BJ (cell line): ENCODE results near the gene TOM1L2. TPM values are rescaled to one million over a fixed set of nuclear protein-coding genes. Genes with fewer than 3 reads are reported as not detected.

ENCODE experiments used
- CTCF ChIA-PET: fragments of 350-600 bp; formaldehyde crosslinking; extraction: SDS; loops from one replicate; lab custom pipeline; 2021; ENCODE audit warnings: antibody characterized with exemption, inconsistent platforms; lab: Yijun Ruan, JAX
- POLR2A ChIA-PET: fragments of 300-600 bp; sonication (Branson Sonifier 250); formaldehyde crosslinking; extraction: SDS; loops from one replicate; lab custom pipeline; 2021; ENCODE audit warnings: antibody characterized with exemption; lab: Charles Lee
- DNase-seq: peaks from one replicate; pipeline ENCODE4 v3.0.0-alpha.2; 2011; ENCODE audit warnings: low read depth
- H3K27me3 ChIP-seq: 2 replicates; pipeline ENCODE4 v1.6.0; 2011; ENCODE audit warnings: low read length; ENCODE audit not compliant: control insufficient read depth, insufficient read depth
- H3K36me3 ChIP-seq: 2 replicates; pipeline ENCODE4 v1.5.1; 2011; ENCODE audit warnings: low read length; ENCODE audit not compliant: control insufficient read depth, insufficient read depth
- H3K4me3 ChIP-seq: 2 replicates; pipeline ENCODE4 v1.5.1; 2011; ENCODE audit warnings: low read depth, mild to moderate bottlenecking, control low read depth, low read length
- CTCF ChIP-seq: IDR thresholded peaks from 2 replicates; pipeline ENCODE4 v1.5.1; 2011; ENCODE audit warnings: low read depth, mild to moderate bottlenecking, control low read depth, inconsistent platforms, low read length, moderate library complexity; ENCODE audit not compliant: insufficient read depth
- polyA plus RNA-seq: library from polyadenylated mRNA; depleted of rRNA; stranded (reverse); fragments of >200 nt; gene quantifications from 2 replicates; pipeline ENCODE4 v1.2.3, GENCODE V29; 2011

The TOM1L2 gene
- polyA plus RNA-seq, 1 experiment: 39.6 TPM

- TF ChIP-seq CTCF: no peak
- no peak for DNase-seq
- ChIA-PET POLR2A (no interaction called here), CTCF (interaction anchor here (1.2 kb wide), 1 partner anchor 91 kb away, joined by 3 read pairs; no protein-coding TSS in a partner anchor)
- Histone ChIP-seq H3K4me3 (no peak overlapping the region), H3K27me3 (no peaks in the 10 kb centered on the region), H3K36me3 (no peaks in the 10 kb centered on the region)
Measured at GRCh38 chr17:17937201-17937853, 34.9 kb downstream of the TOM1L2 start.

- POLR2A ChIA-PET: interaction anchor here (0.6 kb wide), 1 partner anchor 35 kb away, joined by 4 read pairs; no protein-coding TSS in a partner anchor
Measured at GRCh38 chr17:17935321-17936271, 36.6 kb downstream of the TOM1L2 start.

GRCh38 chr17:17934806-17935205 lies 37.4 kb downstream of the TOM1L2 start:
- no peak for DNase-seq
- CTCF ChIA-PET: interaction anchor here (1.4 kb wide), 1 partner anchor 16 kb away, joined by 9 read pairs; no protein-coding TSS in a partner anchor
- no peaks in the 10 kb centered on the region for H3K36me3 ChIP-seq
- H3K4me3 ChIP-seq: no peak overlapping the region
- H3K27me3 ChIP-seq: no peaks in the 10 kb centered on the region
- POLR2A ChIA-PET: no interaction called here
- TF ChIP-seq CTCF: no peak

More at GRCh38 chr17:17935321-17936271, 36.6 kb downstream of the TOM1L2 start:
- Histone ChIP-seq H3K36me3 (no peaks in the 10 kb centered on the region), H3K4me3 (no peak overlapping the region), H3K27me3 (no peaks in the 10 kb centered on the region)
- TF ChIP-seq CTCF: no peak
- CTCF ChIA-PET: interaction anchor here (0.9 to 1.4 kb wide), 4 partner anchors 16 to 99 kb away, joined by 3 to 9 read pairs (median 4); no protein-coding TSS in a partner anchor
- peak; percentile 87 for DNase-seq

GRCh38 chr17:17934214-17934613 lies 38.0 kb downstream of the TOM1L2 start:
- ChIA-PET POLR2A (no interaction called here), CTCF (interaction anchor here (1.3 kb wide), 1 partner anchor 98 kb away, joined by 4 read pairs; no protein-coding TSS in a partner anchor)
- no peaks in the 10 kb centered on the region for H3K27me3 ChIP-seq
- no peak overlapping the region for H3K4me3 ChIP-seq
- no peak for DNase-seq
- no peaks in the 10 kb centered on the region for H3K36me3 ChIP-seq
- no peak for TF ChIP-seq CTCF

GRCh38 chr17:17933775-17934174 lies 38.4 kb downstream of the TOM1L2 start:
- CTCF ChIA-PET: interaction anchor here (1.3 to 2.5 kb wide), 3 partner anchors 13 to 99 kb away, joined by 4 to 8 read pairs (median 4); no protein-coding TSS in a partner anchor

More at GRCh38 chr17:17933775-17934174, 38.4 kb downstream of the TOM1L2 start:
- no peak for DNase-seq
- no peaks in the 10 kb centered on the region for H3K27me3 ChIP-seq
- TF ChIP-seq CTCF: no peak
- H3K4me3 ChIP-seq: no peak overlapping the region
- H3K36me3 ChIP-seq: no peaks in the 10 kb centered on the region
- POLR2A ChIA-PET: no interaction called here
